Esophagus squamous epithelium (tissue), 4 donors: Measurements from ENCODE around the gene ROCK2.

Source experiments
- CTCF ChIP-seq, 6 experiments: fragments of 450-650 bp in 4 of 6; fragments of 200-600 bp in 2 of 6; sonication (generic) in 2 of 6; IDR thresholded peaks; one replicate each; pipeline ENCODE4 v1.5.1; 2016 to 2019; ENCODE audit warnings: antibody characterized with exemption in 6 of 6, mild to moderate bottlenecking in 4 of 6, moderate library complexity in 4 of 6
- POLR2A ChIP-seq, 4 donors: fragments of 450-650 bp; IDR thresholded peaks; one replicate each; pipeline ENCODE4 v1.6.1; 2017; ENCODE audit warnings: antibody characterized with exemption in 4 of 4, mild to moderate bottlenecking in 4 of 4, moderate library complexity in 3 of 4

- TF ChIP-seq POLR2A (IDR thresholded peaks at IDR 0.05): no peak
- TF ChIP-seq CTCF (IDR thresholded peaks at IDR 0.05): no peak
These were observed 6.5 kb downstream of the ROCK2 start for GRCh38 chr2:11337909-11338308.
